Keratinocyte (primary cell): ENCODE measurements around the gene CCDC63. TPM values are rescaled to one million over a fixed set of nuclear protein-coding genes. Genes with fewer than 3 reads are reported as not detected.

ENCODE experiments used
- DNase-seq: peaks from one replicate; pipeline ENCODE4 v3.0.0-alpha.2; 2011; ENCODE audit warnings: low read depth, missing footprints, low spot score
- FAIRE-seq: peaks from 2 replicates; lab custom pipeline; 2011; peaks lifted over from hg19 to GRCh38; lab: Jason Lieb, UNC
- H2AFZ ChIP-seq: 2 replicates; pipeline ENCODE4 v1.6.0; 2012; ENCODE audit warnings: low read length, control low read depth, inconsistent platforms; ENCODE audit not compliant: control insufficient read depth
- H3K27ac ChIP-seq: 2 replicates; pipeline ENCODE4 v1.5.1; 2011; ENCODE audit warnings: low read length; ENCODE audit not compliant: control insufficient read depth, insufficient read depth
- H3K27me3 ChIP-seq: 3 replicates; pipeline ENCODE4 v1.6.0; 2011; ENCODE audit warnings: low read length; ENCODE audit not compliant: control insufficient read depth, insufficient read depth; ENCODE audit errors: extremely low read depth
- H3K36me3 ChIP-seq, 2 experiments: 2 replicates in 1 of 2; 3 replicates in 1 of 2; pipeline ENCODE4 v1.5.1; 2011; ENCODE audit warnings: low read length in 2 of 2, mild to moderate bottlenecking in 1 of 2; ENCODE audit not compliant: control insufficient read depth in 2 of 2, insufficient read depth in 2 of 2; ENCODE audit errors: extremely low read depth in 1 of 2
- H3K4me1 ChIP-seq: 3 replicates; pipeline ENCODE4 v1.5.1; 2011; ENCODE audit warnings: low read length; ENCODE audit not compliant: control insufficient read depth, insufficient read depth; ENCODE audit errors: extremely low read depth
- H3K4me2 ChIP-seq: 3 replicates; pipeline ENCODE4 v1.6.0; 2011; ENCODE audit warnings: low read depth, low read length; ENCODE audit not compliant: control insufficient read depth, insufficient read depth; ENCODE audit errors: extremely low read depth
- H3K4me3 ChIP-seq, 3 experiments: fragments of 200-600 bp in 1 of 3; sonication (generic) in 1 of 3; 2 replicates in 2 of 3; 3 replicates in 1 of 3; pipeline ENCODE4 v1.5.1; 2011 to 2016; ENCODE audit warnings: low read length in 3 of 3, mild to moderate bottlenecking in 3 of 3, control low read depth in 2 of 3, inconsistent platforms in 1 of 3, low read depth in 1 of 3, mixed read lengths in 1 of 3, mixed run types in 1 of 3, moderate library complexity in 1 of 3; ENCODE audit not compliant: control insufficient read depth in 2 of 3, insufficient read depth in 2 of 3; ENCODE audit errors: extremely low read depth in 1 of 3
- H3K79me2 ChIP-seq: 2 replicates; pipeline ENCODE4 v1.6.0; 2012; ENCODE audit warnings: low read length; ENCODE audit not compliant: control insufficient read depth, insufficient read depth
- H3K9ac ChIP-seq: 3 replicates; pipeline ENCODE4 v1.6.0; 2011; ENCODE audit warnings: low read length; ENCODE audit not compliant: control insufficient read depth, insufficient read depth; ENCODE audit errors: extremely low read depth
- H3K9me1 ChIP-seq: 3 replicates; pipeline ENCODE4 v1.6.0; 2011; ENCODE audit warnings: low read length; ENCODE audit not compliant: control insufficient read depth, insufficient read depth; ENCODE audit errors: extremely low read depth
- H3K9me3 ChIP-seq: 2 replicates; pipeline ENCODE4 v1.5.1; 2012; ENCODE audit warnings: low read depth, low read length; ENCODE audit not compliant: control insufficient read depth
- H4K20me1 ChIP-seq: 3 replicates; pipeline ENCODE4 v1.6.0; 2011; ENCODE audit warnings: low read length; ENCODE audit not compliant: control insufficient read depth, insufficient read depth; ENCODE audit errors: extremely low read depth
- EZH2 ChIP-seq: IDR thresholded peaks from one replicate; pipeline ENCODE4 v1.6.1; 2012; ENCODE audit warnings: inconsistent platforms, mild to moderate bottlenecking, low read length, moderate library complexity
- dilution Hi-C: fragments of 300-500 bp; cut with MboI; formaldehyde crosslinking; loops from one replicate; pipeline ENCODE4 v1.7.0; 2020; ENCODE audit warnings: low sequenced_read_pairs; ENCODE audit not compliant: extremely low pct_ligation_motif_present
- polyA plus RNA-seq, 5 experiments: library from polyadenylated mRNA; depleted of rRNA in 3 of 5; stranded (reverse) in 3 of 5; stranded (forward) in 1 of 5; unstranded in 1 of 5; fragments of >200 nt; gene quantifications; 1 replicate in 1 of 5; 2 replicates in 3 of 5; 3 replicates in 1 of 5; pipeline versions ENCODE4 v1.2.1 to v1.2.3, GENCODE V29; 2011 to 2012; ENCODE audit warnings: missing spikeins in 2 of 5, low read depth in 1 of 5, low replicate concordance in 1 of 5
- TF ChIP-seq, protein P1 (sequence below), 3 experiments: IDR thresholded peaks in 1 of 3; conservative IDR thresholded peaks in 1 of 3; optimal IDR thresholded peaks in 1 of 3; 2 replicates in 2 of 3; 3 replicates in 1 of 3; pipeline versions ENCODE3 to v1.5.1; 2011; ENCODE audit warnings: low read length in 3 of 3, mild to moderate bottlenecking in 3 of 3, moderate library complexity in 2 of 3, control low read depth in 1 of 3, inconsistent platforms in 1 of 3; ENCODE audit not compliant: insufficient read depth in 2 of 3; ENCODE audit errors: extremely low read depth in 1 of 3

CCDC63 gene
- polyA plus RNA-seq, 1 donor (not counting 4 experiments of a cell fraction or from before 2014, with no cell fraction given), result not detected

DNA sequence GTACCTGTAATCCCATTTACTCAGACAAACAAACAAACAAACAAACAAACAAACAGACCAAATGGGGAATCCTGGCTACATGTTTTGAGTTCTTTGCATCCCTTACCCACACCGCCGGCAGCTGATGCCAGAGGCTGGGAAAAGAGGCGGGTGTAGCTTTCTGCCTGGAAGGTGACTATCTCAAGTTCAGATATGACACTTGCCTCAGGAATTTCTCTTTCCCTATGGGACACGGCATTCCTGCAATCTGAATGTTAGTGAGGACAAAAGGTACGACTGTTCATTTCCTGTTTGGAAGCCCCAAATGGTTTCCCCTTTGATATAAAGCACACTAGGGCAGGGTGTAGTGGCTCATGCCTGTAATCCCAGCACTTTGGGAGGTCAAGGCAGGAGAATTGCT lies 70.7 kb downstream of the CCDC63 start:
- Histone ChIP-seq H3K9me3 (no peaks in the 10 kb centered on the region), H3K36me3 (no peaks in the 10 kb centered on the region), H4K20me1 (no peaks in the 10 kb centered on the region), H3K27me3 (no peaks in the 10 kb centered on the region), H3K4me2 (peak overlapping the region; percentile 50), H3K4me3 (no peak overlapping the region), H3K9ac (peak overlapping the region; percentile 46), H3K27ac (peak overlapping the region; percentile 75), H3K79me2 (no peaks in the 10 kb centered on the region), H3K4me1 (peaks cover 29% of the 10 kb centered on the region), H3K9me1 (no peaks in the 10 kb centered on the region), H2AFZ (no peak overlapping the region)
- dilution Hi-C loops, result no loop called here
- FAIRE-seq, result peak; percentile 78
- TF ChIP-seq, protein P1, sequence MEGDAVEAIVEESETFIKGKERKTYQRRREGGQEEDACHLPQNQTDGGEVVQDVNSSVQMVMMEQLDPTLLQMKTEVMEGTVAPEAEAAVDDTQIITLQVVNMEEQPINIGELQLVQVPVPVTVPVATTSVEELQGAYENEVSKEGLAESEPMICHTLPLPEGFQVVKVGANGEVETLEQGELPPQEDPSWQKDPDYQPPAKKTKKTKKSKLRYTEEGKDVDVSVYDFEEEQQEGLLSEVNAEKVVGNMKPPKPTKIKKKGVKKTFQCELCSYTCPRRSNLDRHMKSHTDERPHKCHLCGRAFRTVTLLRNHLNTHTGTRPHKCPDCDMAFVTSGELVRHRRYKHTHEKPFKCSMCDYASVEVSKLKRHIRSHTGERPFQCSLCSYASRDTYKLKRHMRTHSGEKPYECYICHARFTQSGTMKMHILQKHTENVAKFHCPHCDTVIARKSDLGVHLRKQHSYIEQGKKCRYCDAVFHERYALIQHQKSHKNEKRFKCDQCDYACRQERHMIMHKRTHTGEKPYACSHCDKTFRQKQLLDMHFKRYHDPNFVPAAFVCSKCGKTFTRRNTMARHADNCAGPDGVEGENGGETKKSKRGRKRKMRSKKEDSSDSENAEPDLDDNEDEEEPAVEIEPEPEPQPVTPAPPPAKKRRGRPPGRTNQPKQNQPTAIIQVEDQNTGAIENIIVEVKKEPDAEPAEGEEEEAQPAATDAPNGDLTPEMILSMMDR (optimal IDR thresholded peaks at IDR 0.05 in 1 of 3, IDR thresholded peaks at IDR 0.05 in 1 of 3, conservative IDR thresholded peaks at IDR 0.05 in 1 of 3; ENCODE audit: extremely low read depth in 1 of 3, insufficient read depth in 2 of 3, low read length in 3 of 3), result no peak
- no peak for TF ChIP-seq EZH2
- DNase-seq, result peak; percentile 38

DNA sequence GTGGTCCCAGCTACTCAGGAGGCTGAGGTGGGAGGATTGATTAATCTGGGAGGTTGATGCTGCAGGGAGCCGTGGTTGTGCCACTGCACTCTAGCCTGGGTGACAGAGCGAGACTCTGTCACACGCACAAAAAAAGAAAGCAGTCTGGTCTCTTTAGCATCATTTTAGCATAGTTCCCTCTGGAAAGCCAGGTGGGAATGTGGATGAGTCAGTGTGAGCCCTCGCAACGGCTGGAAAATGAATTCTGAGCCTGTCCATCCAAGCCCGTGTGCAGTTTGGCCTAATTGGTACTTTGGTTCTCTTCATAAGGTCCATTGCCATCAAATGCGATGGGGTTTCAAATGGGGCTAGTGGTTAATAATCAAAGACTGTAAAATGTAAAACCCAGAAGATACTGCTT lies 71.2 kb downstream of the CCDC63 start:
- H3K79me2 ChIP-seq, result no peaks in the 10 kb centered on the region
- H3K4me2 ChIP-seq, result peak overlapping the region; percentile 50
- no peak for DNase-seq
- H2AFZ ChIP-seq, result no peak overlapping the region
- dilution Hi-C loops, result no loop called here
- H3K4me3 ChIP-seq, result no peak overlapping the region
- H3K9ac ChIP-seq, result peak overlapping the region; percentile 46
- no peaks in the 10 kb centered on the region for H3K9me1 ChIP-seq
- peak overlapping the region; percentile 75 for H3K27ac ChIP-seq
- H3K36me3 ChIP-seq, result no peaks in the 10 kb centered on the region
- no peaks in the 10 kb centered on the region for H3K27me3 ChIP-seq
- peaks cover 29% of the 10 kb centered on the region for H3K4me1 ChIP-seq
- H4K20me1 ChIP-seq, result no peaks in the 10 kb centered on the region
- TF ChIP-seq, protein P1 (optimal IDR thresholded peaks at IDR 0.05 in 1 of 3, IDR thresholded peaks at IDR 0.05 in 1 of 3, conservative IDR thresholded peaks at IDR 0.05 in 1 of 3; ENCODE audit: extremely low read depth in 1 of 3, insufficient read depth in 2 of 3, low read length in 3 of 3), result no peak
- no peak for TF ChIP-seq EZH2
- H3K9me3 ChIP-seq, result no peaks in the 10 kb centered on the region
- FAIRE-seq, result peak; percentile 74
